Middle frontal gyrus (tissue), 1 donor: ENCODE data around the gene PCBP3.
"Not testable (repeated sequence)": the region's sequence is repeated elsewhere in the genome, so short reads cannot be mapped to it uniquely, and the experiment has no call there.

ENCODE experiments used
- DNase-seq: peaks from one replicate; pipeline ENCODE4 v3.0.0-alpha.2; 2015; ENCODE audit warnings: low spot score; ENCODE audit errors: extremely low spot score

PCBP3 gene

GRCh38 chr21:45613396-45613795 is 30.1 kb upstream of the PCBP3 start:
- no peak for DNase-seq

GRCh38 chr21:45613881-45614280 is 29.6 kb upstream of the PCBP3 start:
- DNase-seq, result no peak

- DNase-seq, result no peak
Observed at GRCh38 chr21:45615145-45615711, 28.3 kb upstream of the PCBP3 start.

GRCh38 chr21:45617021-45617921 is 26.3 kb upstream of the PCBP3 start:
- no peak for DNase-seq

GRCh38 chr21:45618287-45618686 is 25.2 kb upstream of the PCBP3 start:
- DNase-seq, result no peak

- DNase-seq, result no peak
Observed at GRCh38 chr21:45618846-45619485, 24.6 kb upstream of the PCBP3 start.

- no peak for DNase-seq
Observed at GRCh38 chr21:45620201-45620923, 23.2 kb upstream of the PCBP3 start.

- not testable (repeated sequence) for DNase-seq
Observed at GRCh38 chr21:45621435-45622331, 21.8 kb upstream of the PCBP3 start.

GRCh38 chr21:45622416-45623097 is 21.0 kb upstream of the PCBP3 start:
- DNase-seq, result no peak

- DNase-seq, result no peak
Observed at GRCh38 chr21:45623436-45623835, 20.1 kb upstream of the PCBP3 start.

GRCh38 chr21:45626127-45626526 is 17.4 kb upstream of the PCBP3 start:
- DNase-seq, result not testable (repeated sequence)

- DNase-seq, result no peak
Observed at GRCh38 chr21:45629046-45629981, 14.2 kb upstream of the PCBP3 start.

- no peak for DNase-seq
Observed at GRCh38 chr21:45630066-45630694, 13.3 kb upstream of the PCBP3 start.

GRCh38 chr21:45630876-45631275 is 12.6 kb upstream of the PCBP3 start:
- no peak for DNase-seq

- no peak for DNase-seq
Observed at GRCh38 chr21:45631540-45631939, 12.0 kb upstream of the PCBP3 start.

- no peak for DNase-seq
Observed at GRCh38 chr21:45632160-45632559, 11.4 kb upstream of the PCBP3 start.

GRCh38 chr21:45632637-45633251 is 10.8 kb upstream of the PCBP3 start:
- DNase-seq, result no peak
